SK-N-SH treated with all-trans-retinoic acid at 6 μM for 48 hours (cell line): ENCODE data around the gene OSBPL9.

Experiments
- ARNTL ChIP-seq: fragments of 450-650 bp; formaldehyde crosslinking; IDR thresholded peaks from 2 replicates; pipeline ENCODE4 v1.5.0; 2020; ENCODE audit warnings: low read depth, mild to moderate bottlenecking, moderate library complexity, borderline replicate concordance
- PATZ1 ChIP-seq: fragments of 250-450 bp; sonication (Bioruptor Pico); IDR thresholded peaks from 2 replicates; pipeline ENCODE4 v1.8.0; 2020; ENCODE audit warnings: mild to moderate bottlenecking, moderate library complexity, borderline replicate concordance
- ZC3H10 ChIP-seq: fragments of 250-450 bp; sonication (Bioruptor Pico); IDR thresholded peaks from 2 replicates; pipeline ENCODE4 v1.5.1; 2021; ENCODE audit warnings: mild to moderate bottlenecking, moderate library complexity
- ZNF8 ChIP-seq: fragments of 450-650 bp; formaldehyde crosslinking; IDR thresholded peaks from 2 replicates; pipeline ENCODE4 v1.5.0; 2020; ENCODE audit warnings: mild to moderate bottlenecking, moderate library complexity

DNA sequence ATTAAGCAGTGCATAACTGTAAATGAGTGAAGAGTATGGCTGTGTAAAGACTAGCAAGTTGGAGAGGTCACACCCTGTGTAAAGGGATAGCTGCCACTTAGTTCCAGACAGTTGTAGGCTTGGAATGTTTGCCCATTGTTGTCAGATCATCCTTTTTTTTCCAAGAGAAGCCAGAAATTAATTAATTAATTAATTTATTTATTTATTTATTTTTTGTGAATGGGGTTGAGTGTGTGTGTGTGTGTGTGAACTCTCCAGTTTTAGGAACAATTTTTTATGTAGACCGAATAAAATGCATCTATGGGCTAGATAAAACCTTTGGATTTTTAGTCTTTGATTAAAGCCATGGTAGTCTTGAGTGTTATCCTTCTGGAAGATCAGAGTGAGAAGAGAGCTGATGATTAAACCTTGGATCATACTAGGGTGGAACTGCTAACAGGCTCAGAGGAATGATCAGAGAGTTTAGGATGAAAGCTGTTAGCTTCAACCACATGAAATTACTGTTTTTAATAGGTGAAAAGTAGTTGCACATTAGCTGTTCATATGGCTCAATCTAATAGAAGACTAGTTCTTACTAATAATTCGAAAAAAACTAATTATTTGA, 58.4 kb downstream of the OSBPL9 start:
- no peak for TF ChIP-seq PATZ1 (CRISPR knock-in tag)
- TF ChIP-seq ZNF8 (CRISPR knock-in tag) = no peak
- TF ChIP-seq ARNTL (CRISPR knock-in tag) = no peak
- TF ChIP-seq ZC3H10 (CRISPR knock-in tag) = no peak
